Measurements from ENCODE around the gene CDH13.

CDH13 gene

DNA sequence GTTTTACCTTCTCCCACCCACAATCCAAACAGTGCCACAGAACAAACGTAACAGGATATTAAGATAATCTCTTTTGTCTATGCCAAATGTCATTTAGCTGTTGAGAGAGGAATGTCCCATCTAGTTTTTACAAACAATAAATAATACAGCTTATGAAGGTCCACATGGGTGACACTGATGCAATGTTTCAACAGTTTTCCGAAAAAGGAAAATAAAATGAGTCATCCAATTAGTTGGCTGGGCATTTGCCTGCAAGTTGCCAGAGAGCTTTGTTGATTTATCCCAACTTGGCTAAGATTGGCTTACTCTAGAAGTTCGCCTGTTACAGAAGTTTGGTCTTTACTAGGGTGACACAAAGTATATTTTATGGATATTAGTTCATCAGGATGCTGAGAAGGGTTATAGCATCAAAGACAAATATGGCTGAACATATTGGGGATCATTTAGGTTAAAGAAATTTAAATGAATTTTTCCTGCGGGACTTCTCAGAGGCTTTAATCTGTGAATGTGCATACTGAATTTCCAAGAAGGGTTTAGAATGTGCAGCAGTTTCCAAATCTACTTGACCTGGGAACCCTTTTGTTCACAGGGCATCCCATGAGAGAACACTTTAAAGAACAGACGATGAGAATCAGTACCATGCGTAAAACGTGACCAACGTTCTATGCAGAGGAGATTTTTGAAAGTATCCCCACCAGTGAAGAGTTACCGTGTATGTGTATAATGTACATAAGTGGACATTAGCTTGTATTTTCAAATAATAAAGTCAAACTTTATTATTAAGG is 73.1 kb downstream of the CDH13 start:
- DNase-seq: no peak

DNA sequence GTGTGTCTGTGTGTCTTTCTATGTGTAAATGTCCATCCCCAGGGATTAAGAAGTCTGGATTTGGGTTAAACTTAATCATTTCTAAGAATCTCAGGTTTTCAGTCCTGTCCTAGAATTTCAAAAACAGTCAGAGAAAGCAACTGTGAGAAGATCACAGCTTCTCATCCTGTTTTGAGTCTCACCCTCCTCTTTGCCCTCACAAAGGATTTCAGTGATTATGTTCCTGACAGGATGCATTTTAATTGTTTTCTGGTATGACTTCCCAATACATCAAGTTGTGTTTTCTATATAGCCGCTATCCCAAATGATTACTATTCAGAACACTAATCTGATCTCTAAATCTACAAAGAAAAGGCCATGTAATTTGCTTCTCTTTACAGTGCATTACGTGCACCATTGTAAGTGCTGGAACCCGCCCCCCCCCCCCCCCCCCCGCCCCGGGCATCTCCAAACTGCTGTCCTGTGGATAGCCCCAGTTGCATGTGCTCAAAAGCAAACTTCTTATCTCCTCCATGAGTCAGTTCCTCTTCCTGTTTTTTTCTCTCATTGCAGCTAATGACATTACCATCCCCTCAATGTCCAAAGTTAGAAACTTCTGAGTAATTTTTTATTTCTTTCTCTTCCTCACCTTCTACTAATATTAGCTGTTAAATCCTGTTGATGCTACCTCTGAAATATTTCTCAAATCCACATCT is 73.9 kb downstream of the CDH13 start:
- no peak for DNase-seq

DNA sequence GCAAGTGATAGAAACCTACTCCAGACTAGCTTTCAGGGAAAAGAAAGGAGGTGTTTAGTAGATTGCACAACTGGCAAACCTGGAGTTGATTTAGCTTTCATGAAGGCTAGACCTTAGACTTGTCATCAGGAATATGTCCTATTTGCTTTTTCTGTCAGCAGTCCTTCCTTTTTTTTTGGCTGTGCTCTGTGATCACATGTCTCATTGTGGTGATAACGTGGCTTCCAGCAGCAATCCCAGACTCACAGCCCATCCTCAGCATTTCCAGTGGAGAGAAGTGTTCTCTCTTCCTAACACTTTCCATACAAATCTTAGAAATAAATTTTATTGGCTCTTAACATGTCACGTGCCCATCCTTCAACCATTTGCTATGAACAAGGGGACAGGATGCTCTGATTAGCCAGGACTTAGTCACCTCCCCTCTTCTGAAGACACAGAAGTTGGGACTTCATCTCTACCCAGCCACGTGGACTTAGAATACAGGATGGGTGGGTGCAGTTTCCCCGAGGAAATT is 74.7 kb downstream of the CDH13 start:
- no peak for DNase-seq

DNA sequence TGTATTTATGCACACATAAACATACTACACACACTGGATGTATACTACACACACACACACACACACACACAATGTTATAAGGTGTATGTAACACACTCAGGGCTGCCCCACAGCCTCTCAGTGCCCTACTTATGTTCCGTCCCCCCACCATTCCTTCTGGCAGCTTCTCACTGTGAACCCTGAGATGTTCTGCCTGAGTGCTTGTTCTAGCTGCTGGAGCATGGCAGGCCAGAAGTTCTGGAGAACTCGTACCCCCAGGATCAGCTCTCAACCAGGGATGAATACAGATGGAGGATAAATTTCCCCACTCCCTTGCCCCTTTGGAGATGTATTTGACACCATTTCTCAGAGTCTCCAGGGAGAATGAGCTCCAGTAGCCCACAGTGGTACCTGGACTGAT is 76.4 kb downstream of the CDH13 start:
- DNase-seq: no peak

DNA sequence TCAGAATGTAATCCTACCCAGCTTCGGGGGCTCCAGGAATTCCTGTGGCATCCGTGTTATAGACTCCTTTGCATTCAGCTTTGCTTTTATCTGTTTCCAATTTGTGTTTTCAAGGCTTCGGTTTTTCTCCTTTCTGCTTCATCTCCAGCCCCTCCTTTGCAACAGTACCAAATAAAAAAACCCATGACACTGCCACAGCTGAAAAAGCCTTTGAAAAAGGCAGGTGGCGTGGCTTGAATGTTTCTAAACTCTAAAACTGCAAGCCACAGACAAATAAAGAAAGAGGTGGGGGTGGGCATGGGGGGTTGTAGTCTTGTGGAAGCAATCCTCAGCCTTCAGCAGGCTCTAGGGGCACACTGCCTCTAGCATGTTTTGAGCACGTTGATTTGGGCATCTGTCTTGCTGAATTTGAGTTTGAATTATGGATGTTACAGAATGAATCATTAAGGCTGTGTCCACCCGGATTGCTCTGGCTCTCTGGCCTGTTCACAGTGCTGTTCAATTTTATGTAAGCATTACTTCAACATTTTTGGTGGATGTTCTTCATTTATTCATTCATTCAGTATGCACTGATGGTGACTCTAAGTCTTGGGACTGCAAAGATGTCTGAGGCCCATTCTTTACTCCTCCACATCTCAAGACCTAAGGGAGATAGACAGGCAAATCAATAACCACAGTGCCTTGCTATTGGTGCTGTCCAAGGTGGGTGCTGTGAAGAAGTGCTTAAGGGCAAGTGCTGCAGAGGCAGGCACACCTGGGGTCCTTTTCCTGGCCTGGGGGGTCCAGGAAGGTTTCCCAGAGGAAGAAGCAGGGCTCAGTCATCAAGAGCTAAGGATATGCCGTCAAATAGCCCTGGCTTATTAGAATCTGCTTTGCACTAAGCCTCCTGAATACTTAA is 77.4 kb downstream of the CDH13 start:
- no peak for DNase-seq

DNA sequence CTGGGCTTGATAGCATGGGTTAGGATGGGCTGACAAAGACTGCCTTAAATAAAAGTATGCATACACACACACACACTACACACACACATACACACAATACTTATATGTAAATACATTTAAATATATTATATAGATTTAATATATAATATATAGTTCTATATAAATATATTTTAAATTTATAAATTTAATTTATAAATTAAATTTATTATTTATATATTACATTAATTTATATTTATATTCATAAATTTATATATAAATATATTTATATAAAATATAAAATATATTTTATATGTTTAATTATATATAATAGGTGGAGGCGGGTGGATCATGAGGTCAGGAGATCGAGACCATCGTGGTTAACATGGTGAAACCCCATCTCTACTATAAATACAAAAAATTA is 83.2 kb downstream of the CDH13 start:
- no peak for DNase-seq

DNA sequence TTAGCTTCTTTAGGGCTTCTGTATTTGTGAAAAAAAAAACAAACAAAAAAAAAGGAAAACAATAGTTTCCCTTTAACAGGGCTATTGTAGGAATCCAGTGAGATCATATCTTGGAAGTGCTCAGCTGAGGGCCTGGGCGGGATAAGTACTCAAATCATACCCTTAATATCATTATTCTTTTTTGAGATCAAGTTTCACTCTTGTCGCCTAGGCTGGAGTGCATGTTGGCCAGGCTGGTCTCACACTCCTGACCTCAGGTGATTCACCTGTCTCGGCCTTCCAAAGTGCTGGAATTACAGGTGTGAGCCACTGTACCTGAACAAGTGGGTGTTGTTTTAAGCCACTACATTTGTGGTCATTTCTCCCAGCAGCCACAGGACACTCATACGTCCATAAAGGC is 87.0 kb downstream of the CDH13 start:
- DNase-seq: no peak

DNA sequence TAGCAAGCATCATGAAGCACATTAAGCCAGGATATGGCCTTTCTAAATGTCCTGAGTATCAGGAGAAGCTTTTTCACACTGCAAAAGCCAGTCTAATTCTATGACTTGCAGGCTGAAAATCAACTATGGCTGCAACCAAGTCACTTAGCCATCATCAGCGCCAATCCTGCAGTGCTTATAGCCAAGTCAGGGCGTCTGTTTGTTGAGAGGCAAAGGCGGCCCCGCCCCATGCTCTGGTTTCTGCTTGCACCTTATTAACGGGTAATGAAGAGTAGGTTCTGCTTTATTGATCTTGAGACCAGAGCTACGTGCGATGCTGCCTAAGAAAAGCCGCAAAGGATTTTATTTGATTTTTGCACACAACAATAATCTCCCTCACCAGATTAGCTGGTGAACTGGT is 88.4 kb downstream of the CDH13 start:
- no peak for DNase-seq

DNA sequence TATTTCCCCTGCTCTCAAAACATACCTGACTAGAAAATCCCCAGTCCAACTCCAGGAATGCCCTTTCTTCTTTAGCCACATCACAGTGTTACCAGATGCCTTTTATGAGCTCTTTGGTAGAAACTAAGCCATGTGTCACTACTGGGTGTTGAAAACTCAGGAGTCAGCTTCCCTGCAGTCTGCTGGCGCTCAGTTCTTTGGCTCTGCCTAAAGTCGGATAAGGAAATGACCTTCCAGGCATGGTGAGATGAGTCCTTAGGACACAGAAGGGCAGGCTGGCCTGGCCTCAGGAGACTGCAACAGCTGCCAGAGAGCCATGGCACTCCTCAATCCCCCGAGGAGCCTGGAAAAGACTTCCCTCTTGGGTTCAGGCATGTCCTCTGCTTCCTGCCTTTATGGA is 89.1 kb downstream of the CDH13 start:
- DNase-seq: no peak

DNA sequence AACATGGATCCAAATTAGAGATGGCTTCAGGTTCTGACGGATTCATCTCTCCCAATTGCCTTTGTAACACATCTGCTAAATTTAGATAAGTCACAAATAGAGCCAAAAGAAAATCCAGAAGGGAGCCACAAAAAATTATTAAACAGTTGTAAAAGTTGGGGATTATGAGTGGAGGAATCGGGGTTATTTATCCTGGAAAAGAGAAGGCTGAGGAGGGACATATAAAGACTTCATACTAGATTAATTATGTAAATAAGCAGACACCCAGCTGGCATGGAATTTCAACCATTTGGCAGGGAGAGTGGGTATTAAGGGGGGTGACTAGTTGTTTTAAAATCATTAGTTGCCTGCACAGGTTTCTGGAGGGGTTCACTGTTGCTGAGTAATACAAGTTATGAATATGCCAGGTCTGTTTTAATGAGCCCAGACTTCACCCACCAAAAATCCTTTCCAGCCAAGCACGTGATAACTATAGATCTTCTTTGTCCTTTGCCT is 89.6 kb downstream of the CDH13 start:
- no peak for DNase-seq

DNA sequence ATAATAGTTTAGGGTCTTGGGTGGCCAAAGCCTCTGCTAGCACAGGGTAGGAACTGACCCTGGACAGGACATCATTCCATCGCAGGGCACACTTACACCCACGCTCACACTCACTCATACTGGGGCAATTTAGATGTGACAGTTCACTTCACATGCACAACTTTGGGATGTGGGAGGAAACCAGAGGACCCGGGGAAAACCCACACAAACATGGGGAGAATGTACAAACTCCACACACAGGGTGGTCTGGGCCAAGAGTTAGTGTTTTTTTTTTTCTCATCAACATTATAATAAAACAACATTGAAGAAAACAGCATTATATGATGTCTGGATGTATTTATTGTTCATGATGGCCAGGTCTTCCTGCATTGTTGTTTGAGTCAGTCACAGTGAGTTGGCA is 93.6 kb downstream of the CDH13 start:
- DNase-seq: no peak

DNA sequence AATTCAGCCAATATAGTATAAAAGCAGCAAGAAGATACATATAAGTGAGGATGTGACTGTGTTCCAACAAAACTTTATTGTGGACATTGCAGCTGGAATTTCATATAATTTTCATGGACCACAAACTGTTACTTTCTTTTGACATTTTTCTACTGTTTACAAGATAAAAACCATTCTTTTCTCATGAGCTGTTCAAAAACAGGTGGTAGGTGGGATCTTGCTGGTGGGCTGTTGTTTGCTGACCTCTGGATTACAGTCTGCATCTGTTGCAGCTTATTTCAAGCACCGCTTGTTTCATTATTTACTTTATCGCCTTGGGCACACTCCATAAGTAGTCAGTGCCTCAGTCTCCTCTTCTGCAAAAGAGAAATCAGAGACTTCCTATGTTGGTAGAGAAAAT is 99.5 kb downstream of the CDH13 start:
- DNase-seq: no peak

DNA sequence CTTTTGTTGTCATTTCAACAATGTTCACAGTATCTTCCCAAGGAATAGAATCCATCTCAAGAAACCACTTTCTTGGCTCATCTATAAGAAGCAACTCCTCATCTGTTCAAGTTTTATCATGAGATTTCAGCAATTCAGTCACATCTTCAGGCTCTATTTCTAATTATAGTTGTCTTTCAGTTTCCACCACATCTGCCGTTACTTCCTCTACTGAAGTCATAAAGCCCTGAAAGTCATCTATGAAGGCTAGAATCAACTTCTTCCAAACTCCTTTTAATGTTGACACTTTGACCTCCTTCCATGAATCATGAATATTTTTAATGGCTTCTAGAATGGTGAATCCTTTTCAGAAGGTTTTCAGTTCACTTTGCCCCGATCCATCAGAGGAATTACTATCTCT is 102.1 kb downstream of the CDH13 start:
- DNase-seq: no peak

DNA sequence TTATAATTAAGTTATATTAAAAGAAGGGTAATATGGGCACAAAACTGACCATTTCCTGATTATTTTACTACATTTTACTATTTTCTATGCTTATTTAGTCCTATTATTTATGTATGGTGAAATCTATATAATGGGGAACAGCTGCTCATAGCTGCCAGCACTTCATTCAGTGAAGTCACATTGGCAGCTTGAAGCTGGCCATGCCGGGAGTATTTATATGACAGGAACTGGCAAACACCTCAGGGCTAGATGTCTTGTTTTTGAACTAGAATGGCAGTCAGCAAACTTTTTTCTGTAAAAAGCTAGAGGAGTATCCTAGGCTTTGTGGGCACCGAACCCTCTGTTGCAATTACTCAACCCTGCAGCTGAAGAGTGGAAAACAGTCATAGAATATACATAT is 104.1 kb downstream of the CDH13 start:
- DNase-seq: no peak

DNA sequence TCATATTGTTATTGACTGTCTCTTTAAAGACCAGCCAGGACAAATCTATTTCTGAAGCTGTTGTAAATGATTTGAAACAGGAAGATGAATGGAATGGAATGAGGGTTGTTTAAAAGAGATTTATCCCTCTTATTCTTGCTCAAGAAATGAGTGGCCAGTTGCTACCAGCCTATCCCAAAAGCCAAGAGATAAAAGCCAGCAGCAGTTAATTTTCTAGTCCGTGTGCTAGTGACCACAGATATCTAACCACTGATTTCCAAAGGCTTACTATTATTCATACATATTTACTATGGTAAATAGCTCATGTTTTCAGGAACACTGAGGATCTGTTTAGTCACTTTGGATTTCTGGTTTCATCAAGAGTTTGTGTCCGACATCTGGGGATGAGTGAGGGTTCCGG is 105.7 kb downstream of the CDH13 start:
- no peak for DNase-seq

DNA sequence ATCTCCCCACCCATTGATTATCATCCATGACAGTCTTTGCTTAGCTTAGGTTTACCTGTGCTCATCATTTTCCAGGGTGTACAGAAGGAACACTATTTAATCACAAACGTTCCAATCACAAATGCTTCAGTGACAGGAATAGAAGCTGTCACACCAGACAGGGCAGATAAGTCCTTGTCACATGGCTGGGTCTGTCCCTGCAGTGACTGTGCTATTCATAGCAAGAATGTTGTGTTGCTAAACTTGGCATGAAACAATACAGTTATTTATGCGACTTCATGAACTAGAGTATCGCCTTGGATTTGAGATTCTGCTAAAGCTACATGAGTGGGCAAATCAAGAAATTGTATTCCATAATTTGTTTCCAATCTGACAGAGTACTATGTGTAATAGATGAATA is 108.4 kb downstream of the CDH13 start:
- DNase-seq: no peak

DNA sequence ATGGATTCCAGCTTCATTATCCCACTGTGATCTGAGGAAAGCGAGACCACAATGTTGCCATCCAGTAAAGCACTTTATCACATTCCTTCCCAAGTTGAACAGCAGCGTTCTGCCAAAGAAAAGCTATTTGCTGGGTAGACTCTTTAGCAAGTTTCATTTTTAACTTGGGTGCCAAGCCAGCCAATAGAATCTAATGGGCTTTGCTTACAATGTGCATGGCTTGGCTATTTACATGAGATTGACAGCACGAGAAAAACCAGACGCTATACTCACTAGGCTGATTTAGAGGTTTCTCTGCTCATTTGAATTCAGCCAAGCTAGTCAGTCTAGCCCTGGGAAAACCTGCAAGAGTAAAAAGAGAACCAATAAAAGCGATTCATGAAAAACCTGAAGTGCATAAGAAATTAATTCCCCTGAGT is 108.9 kb downstream of the CDH13 start:
- DNase-seq: no peak

DNA sequence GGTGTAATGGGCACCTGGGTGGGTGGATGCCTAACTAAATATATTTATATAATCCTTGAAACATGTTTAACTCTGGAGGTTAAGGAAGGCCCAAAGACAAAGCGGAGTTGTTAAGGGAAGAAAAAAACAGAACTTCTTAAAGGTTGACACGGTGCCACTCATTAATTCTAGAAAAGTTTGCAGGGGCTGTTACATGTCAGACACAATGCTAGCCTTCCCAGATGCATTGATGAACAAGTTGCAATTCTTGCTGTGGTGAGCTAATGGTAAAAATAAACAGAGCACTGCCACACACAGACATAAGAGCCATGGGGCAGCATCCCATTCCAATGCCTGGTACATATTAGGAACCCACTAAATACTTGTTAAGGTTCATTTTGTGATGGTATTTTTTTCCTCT is 109.5 kb downstream of the CDH13 start:
- no peak for DNase-seq

DNA sequence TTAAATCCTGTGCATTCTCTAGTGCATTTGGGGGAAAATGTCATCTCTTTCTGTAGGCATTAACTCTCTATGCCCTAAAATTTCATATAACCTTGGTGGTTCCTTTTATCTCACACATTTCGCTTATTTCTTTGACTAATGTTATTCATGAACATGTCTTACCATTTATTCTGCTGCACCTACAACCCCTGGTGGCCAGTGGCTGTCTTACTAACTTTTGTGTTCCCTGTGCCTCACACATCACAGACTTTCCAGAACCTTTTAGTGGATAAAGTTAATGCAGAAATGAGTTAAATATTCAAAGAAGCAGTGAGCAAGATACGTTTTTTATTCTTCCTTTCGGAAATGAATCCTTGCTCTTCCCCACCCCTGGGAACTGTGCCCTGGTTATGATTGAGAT is 111.9 kb downstream of the CDH13 start:
- no peak for DNase-seq

DNA sequence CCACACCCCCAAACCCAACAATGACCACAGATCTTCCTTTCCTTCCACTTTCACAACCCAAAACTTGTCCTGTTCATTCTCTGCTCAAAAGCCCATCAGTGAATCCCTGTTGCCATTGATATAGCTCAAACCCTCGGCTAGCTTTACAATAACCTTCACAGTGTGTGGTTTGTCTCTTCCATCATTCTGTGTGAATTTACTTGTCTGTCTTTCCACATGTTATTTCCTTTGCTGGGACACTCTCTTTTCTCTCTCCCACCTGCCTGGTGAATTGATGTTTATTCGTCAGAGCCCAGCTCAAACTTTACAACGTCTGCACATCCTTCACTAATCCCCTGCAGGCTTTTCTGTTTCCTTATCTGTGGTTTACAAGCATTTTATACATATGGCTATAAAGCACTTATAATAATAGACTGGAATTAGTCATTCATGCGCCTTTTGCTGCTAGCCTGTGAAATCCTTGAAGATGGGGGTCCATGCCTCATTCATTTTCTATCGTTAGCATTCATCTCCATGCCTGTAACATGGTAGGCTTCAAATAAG is 114.4 kb downstream of the CDH13 start:
- DNase-seq: peak; percentile 2

DNA sequence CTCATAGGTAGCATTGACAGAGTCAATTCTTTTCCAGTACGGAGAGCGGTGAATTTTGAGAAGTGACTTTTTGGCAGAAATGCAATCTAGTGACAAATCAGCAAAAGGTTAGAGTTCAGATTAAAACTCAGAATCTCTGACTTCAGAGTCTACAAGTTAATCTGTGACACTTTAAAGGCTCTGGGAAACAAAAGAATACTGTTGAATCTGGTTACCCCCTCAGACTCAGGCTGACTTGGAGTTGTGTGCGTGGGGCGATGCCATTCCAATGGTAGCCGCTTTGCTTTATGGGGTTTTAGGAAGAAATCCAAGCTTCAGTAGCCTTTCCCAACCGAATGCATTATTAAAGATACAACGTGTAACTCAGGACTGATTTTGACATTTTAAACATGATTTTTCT is 118.2 kb downstream of the CDH13 start:
- no peak for DNase-seq

DNA sequence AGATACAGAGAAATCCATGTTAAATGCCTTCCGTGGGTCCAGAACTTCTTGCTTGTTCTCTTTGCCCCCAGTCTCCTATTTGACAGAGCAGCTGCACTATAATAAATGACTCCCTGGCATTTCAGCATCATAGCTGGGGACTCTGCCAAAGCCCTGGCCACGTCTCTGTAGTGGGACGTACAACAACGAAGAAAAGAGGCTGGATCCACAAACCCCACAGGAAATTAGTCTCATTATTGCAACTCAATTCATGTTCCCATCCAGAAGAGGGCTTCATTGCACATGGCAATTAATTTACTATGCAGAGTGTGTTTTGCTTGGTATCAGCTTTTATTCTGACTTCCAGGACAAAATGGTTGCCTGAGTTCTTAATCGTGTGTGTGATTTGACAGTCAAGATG is 121.3 kb downstream of the CDH13 start:
- no peak for DNase-seq

DNA sequence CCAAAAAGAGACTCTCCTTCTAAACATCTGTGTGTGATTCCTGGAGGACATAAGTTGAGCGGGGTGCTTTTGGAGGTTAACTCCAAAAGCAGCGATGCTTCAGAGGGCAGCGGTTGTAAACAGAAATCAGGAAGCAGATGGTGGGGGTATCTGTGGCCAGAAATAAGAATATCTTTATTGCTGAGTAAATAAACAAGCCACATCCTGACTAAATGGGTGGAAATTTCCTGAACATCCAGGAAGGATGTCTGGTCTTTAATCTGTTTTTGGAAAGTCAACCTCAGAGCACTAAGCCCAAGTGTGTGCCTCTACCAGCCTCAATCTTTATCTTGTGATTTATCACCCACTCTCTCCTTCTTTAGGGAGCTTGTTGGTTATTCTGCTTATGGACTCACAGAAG is 123.3 kb downstream of the CDH13 start:
- no peak for DNase-seq

All from T1000 (cell line).